K562 (cell line): Measurements from ENCODE around the gene TBX10. TPM values are rescaled to one million over a fixed set of nuclear protein-coding genes. Genes with fewer than 3 reads are reported as not detected.

Experiments used
- MGA ChIP-seq: fragments of 450-650 bp; IDR thresholded peaks from 2 replicates; pipeline ENCODE4 v1.6.1; 2016; ENCODE audit warnings: mild to moderate bottlenecking, moderate library complexity
- MNT ChIP-seq, 2 experiments: fragments of 450-650 bp; conservative IDR thresholded peaks; 2 replicates each; pipeline ENCODE4 v1.6.1; 2017; ENCODE audit warnings: mild to moderate bottlenecking in 2 of 2, moderate library complexity in 2 of 2
- ZNF76 ChIP-seq: fragments of 250-450 bp; sonication (Bioruptor Pico); IDR thresholded peaks from 2 replicates; pipeline ENCODE4 v1.4.0; 2020; ENCODE audit warnings: mild to moderate bottlenecking, moderate library complexity, borderline replicate concordance
- polyA plus RNA-seq, 8 experiments: library from polyadenylated mRNA; depleted of rRNA in 4 of 8; stranded (reverse) in 5 of 8; unstranded in 3 of 8; fragments of >200 nt; fragmentation: Nextera tagmentation in 2 of 8; fragmentation: Illumina TruSeq in 1 of 8; extraction: Ambion mirVana in 2 of 8; extraction: Trizol in 1 of 8; gene quantifications; 2 replicates each; pipeline versions ENCODE4 v1.2.1 to v1.2.3, GENCODE V29; 2011 to 2014; ENCODE audit warnings: inconsistent platforms in 1 of 8, missing spikeins in 1 of 8
- total RNA-seq, 7 experiments: library from RNA; depleted of rRNA in 6 of 7; stranded (reverse); fragments of >200 nt in 6 of 7; fragmentation: Illumina TruSeq in 2 of 7; extraction: Trizol in 2 of 7; gene quantifications; 2 replicates each; pipeline versions ENCODE4 v1.2.1 to v1.2.3, GENCODE V29; 2011 to 2021; ENCODE audit warnings: low replicate concordance in 1 of 7

TBX10 gene
- total and polyA plus RNA-seq, 9 of the 15 experiments (the other 6 are each of a cell fraction or from before 2014, with no cell fraction given), result not detected

GRCh38 chr11:67604119-67604518, 35.4 kb downstream of the TBX10 start (continued):
- TF ChIP-seq MGA (0 out of 2 replicates have a peak, but pooled peaks have one; percentile 12), MNT (conservative IDR thresholded peaks at IDR 0.05) (0 out of 4 replicates have a peak, but pooled peaks of 1 of the 2 experiments have one; percentile 21), ZNF76 (CRISPR knock-in tag) (0 out of 2 replicates have a peak, but pooled peaks have one; percentile 52)
